ENCODE measurements around the gene RAB2B. TPM values are rescaled to one million over a fixed set of nuclear protein-coding genes. Genes with fewer than 3 reads are reported as not detected.
A peak's percentile ranks its signal among the peaks of the same experiment; 100 is the strongest.

The RAB2B gene
- total RNA-seq, 1 donor from 2014 or later = 30.2 TPM

- Mint-ChIP-seq H3K27me3 (ENCODE audit: low read depth) (no peaks in the 10 kb centered on the region), H3K4me3 (peak overlapping the region; percentile 98), H3K36me3 (ENCODE audit: low read depth) (peaks cover 2% of the 10 kb centered on the region), H3K4me1 (peaks cover 29% of the 10 kb centered on the region), H3K9me3 (no peaks in the 10 kb centered on the region), H3K27ac (ENCODE audit: unreplicated experiment) (peak overlapping the region; percentile 67)
- TF ChIP-seq CTCF (conservative IDR thresholded peaks at IDR 0.05) = no peak
- no peak for DNase-seq (ENCODE audit: low read depth, low spot score)
Observed at GRCh38 chr14:21475767-21476522, 814 bp downstream of the RAB2B start.

DNA sequence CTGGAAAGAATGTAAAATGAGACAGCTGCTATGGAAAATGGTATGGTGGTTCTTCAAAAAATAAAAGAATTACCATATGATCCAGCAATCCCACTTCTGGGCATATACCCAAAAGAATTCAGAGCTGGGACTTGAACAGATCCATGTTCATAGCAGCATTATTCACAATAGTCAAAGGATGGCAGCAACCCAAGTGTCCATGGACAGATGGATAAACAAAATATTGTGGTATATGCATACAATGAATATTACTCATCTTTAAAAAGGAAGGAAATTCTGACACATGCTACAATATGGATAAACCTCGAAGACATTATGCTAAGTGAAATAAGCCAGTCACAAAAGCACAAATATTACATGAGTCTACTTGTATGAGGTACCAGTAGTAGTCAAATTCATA, 9.1 kb downstream of the RAB2B start:
- no peak for TF ChIP-seq CTCF (conservative IDR thresholded peaks at IDR 0.05)
- Mint-ChIP-seq H3K27ac (ENCODE audit: unreplicated experiment) (no peak overlapping the region), H3K4me3 (no peak overlapping the region)

DNA sequence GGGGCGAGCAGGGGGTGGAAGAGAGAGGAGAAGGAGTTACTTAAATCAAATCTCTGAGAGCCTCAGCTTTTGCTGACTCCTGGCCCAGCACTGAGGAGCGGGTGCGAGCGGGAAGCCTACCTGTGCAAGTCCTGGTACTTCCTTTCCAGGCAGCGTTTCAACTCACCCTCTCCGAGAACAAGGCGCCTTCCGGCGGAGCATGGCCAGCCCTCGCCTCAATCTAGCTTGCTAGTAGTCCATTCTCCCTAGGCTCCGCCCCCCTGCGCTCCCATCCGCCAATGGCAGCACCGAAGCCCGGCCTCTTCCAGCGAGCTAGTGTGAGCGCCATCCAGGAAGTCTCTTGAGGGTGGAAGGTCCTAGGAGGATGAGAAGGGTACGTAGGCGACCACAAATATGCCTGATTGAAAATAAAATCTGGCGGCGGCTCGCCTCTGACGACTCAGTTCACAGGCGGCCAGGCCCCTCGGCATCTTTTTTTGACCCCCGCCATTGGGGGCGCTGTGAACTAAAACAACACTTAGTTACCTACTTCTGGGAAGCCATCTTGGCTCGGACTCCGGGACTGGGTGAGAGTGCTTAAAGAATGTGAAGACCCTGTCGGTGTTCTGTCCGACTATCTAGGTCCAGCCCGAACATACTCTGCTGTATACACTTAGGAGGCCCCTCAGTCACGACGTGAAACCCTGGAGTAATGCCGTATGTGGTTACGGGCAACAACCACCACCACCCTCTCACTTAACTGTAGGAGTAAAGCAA, 20.7 kb downstream of the RAB2B start, which contains the start of gene CHD8:
TSS of gene CHD8 (minus strand) at position 212 of the 756 bp plus-strand sequence. CDS start 24,480 bp downstream, outside the sequence.
- H3K36me3 Mint-ChIP-seq (ENCODE audit: low read depth) = peaks cover 7% of the 10 kb centered on the region
- peak within 1 kb of the TSS; percentile 99 for H3K27ac Mint-ChIP-seq (ENCODE audit: unreplicated experiment)
- H3K27me3 Mint-ChIP-seq (ENCODE audit: low read depth) = no peaks in the 10 kb centered on the region
- H3K4me1 Mint-ChIP-seq = peaks cover 31% of the 10 kb centered on the region
- peak; percentile 99 for DNase-seq (ENCODE audit: low read depth, low spot score)
- TF ChIP-seq CTCF (conservative IDR thresholded peaks at IDR 0.05) = peak; percentile 73
- peak within 1 kb of the TSS; percentile 99 for H3K4me3 Mint-ChIP-seq
- H3K9me3 Mint-ChIP-seq = no peaks in the 10 kb centered on the region

More for the DNA sequence above, 9.1 kb downstream of the RAB2B start:
- Mint-ChIP-seq H3K36me3 (ENCODE audit: low read depth) (no peaks in the 10 kb centered on the region), H3K9me3 (no peaks in the 10 kb centered on the region), H3K27me3 (ENCODE audit: low read depth) (no peaks in the 10 kb centered on the region), H3K4me1 (no peaks in the 10 kb centered on the region)
- no peak for DNase-seq (ENCODE audit: low read depth, low spot score)

DNA sequence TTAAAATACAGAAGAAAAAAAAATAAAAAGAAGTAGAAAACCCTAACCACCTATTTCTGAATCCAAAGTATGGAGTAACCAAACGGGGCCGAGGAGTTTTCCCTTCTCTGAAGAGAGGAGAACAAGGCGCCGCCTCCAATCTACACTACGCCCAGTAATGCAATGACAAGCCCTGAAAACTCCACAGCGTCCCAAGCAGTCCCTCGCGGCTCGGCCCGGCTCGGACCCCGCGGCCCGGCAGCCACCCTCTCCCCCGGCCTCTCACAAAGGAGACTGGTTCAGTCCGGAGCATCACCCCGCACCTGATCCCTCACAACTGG, 21.2 kb downstream of the RAB2B start:
- Mint-ChIP-seq H3K27me3 (ENCODE audit: low read depth) (no peaks in the 10 kb centered on the region), H3K27ac (ENCODE audit: unreplicated experiment) (peak overlapping the region; percentile 98), H3K4me1 (peaks cover 31% of the 10 kb centered on the region), H3K4me3 (peak overlapping the region; percentile 99), H3K9me3 (no peaks in the 10 kb centered on the region), H3K36me3 (ENCODE audit: low read depth) (peaks cover 7% of the 10 kb centered on the region)
- DNase-seq (ENCODE audit: low read depth, low spot score) = no peak
- TF ChIP-seq CTCF (conservative IDR thresholded peaks at IDR 0.05) = no peak

DNA sequence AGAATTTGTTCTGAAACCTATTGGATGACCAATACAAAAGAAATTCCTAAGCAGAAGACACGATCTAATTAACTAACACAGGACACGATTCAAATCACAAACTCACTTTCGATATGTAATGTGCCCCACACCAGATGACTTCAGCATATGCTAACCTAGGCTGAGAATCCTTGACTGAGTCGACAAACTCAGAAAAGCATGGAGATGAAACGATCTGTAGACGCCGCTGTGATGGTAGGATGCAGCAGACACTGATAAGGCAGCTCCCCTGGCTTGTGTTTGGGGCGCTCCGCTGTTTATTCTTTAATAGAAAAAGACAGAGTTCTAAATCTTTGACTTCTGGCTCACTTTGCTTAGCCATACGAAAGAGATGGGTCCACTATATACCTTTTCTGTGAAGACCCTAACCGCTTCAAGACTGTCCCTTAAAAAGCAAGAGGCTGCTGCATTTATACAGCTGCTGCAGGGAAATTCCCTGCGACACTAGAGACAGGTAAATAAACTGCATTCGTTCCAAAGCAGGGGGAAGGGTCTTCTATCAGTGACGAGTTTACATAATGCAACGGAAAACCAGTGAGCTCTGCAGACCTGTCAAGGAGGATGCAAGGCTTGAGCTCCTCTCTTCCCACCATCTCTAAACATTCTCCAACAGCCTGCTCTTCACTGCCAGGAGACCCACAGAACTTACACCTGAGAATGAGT, 21.8 kb downstream of the RAB2B start:
- Mint-ChIP-seq H3K9me3 (no peaks in the 10 kb centered on the region), H3K36me3 (ENCODE audit: low read depth) (peaks cover 7% of the 10 kb centered on the region), H3K4me1 (peaks cover 34% of the 10 kb centered on the region), H3K4me3 (peak overlapping the region; percentile 99), H3K27ac (ENCODE audit: unreplicated experiment) (peak overlapping the region; percentile 95), H3K27me3 (ENCODE audit: low read depth) (no peaks in the 10 kb centered on the region)
- no peak for DNase-seq (ENCODE audit: low read depth, low spot score)
- no peak for TF ChIP-seq CTCF (conservative IDR thresholded peaks at IDR 0.05)
